Ectodermal cell (in vitro differentiated cells): ENCODE measurements around the gene MAN1A1.

Source experiments
- H3K27ac ChIP-seq: 2 replicates; pipeline ENCODE4 v1.7.0; 2013; ENCODE audit warnings: mild to moderate bottlenecking, low read depth, low read length; ENCODE audit not compliant: insufficient read depth, poor library complexity, severe bottlenecking
- H3K27me3 ChIP-seq: 2 replicates; pipeline ENCODE4 v1.7.0; 2013; ENCODE audit warnings: mild to moderate bottlenecking, low read length; ENCODE audit not compliant: insufficient read depth, control insufficient read depth, poor library complexity, severe bottlenecking
- H3K36me3 ChIP-seq: one replicate; pipeline ENCODE4 v1.7.0; 2013; ENCODE audit warnings: low read length; ENCODE audit not compliant: control insufficient read depth, insufficient read depth
- H3K4me1 ChIP-seq: one replicate; pipeline ENCODE4 v1.7.0; 2013; ENCODE audit warnings: low read length; ENCODE audit not compliant: control insufficient read depth, insufficient read depth
- H3K4me3 ChIP-seq: 2 replicates; pipeline ENCODE4 v1.7.0; 2013; ENCODE audit warnings: low read depth, low read length, control low read depth; ENCODE audit not compliant: insufficient read depth
- H3K9me3 ChIP-seq: 2 replicates; pipeline ENCODE4 v1.7.0; 2013; ENCODE audit warnings: mild to moderate bottlenecking, low read length, moderate library complexity; ENCODE audit not compliant: control insufficient read depth
- WGBS, 2 experiments: methylation state at CpG; one replicate each; pipeline ENCODE4 v1.1.7; 2013; ENCODE audit warnings: missing lambda C conversion rate in 2 of 2; 5-methylcytosine and 5-hydroxymethylcytosine counted together

Gene MAN1A1

GRCh38 chr6:119318730-119319129, 30.8 kb downstream of the MAN1A1 start:
- no peak overlapping the region for H3K27ac ChIP-seq
- WGBS, 2 experiments, result 100% methylated on average over 1 of the region's 1 CpG
- no peaks in the 10 kb centered on the region for H3K36me3 ChIP-seq
- H3K27me3 ChIP-seq, result no peaks in the 10 kb centered on the region
- H3K4me3 ChIP-seq, result no peak overlapping the region
- no peaks in the 10 kb centered on the region for H3K4me1 ChIP-seq
- H3K9me3 ChIP-seq, result no peaks in the 10 kb centered on the region

- H3K9me3 ChIP-seq, result no peaks in the 10 kb centered on the region
- H3K27ac ChIP-seq, result no peak overlapping the region
- WGBS, 2 experiments, result 36 to 57% methylated on average over 1 of the region's 1 CpG
- H3K27me3 ChIP-seq, result no peaks in the 10 kb centered on the region
- no peaks in the 10 kb centered on the region for H3K36me3 ChIP-seq
- H3K4me1 ChIP-seq, result no peaks in the 10 kb centered on the region
- no peak overlapping the region for H3K4me3 ChIP-seq
These were observed 31.4 kb downstream of the MAN1A1 start for GRCh38 chr6:119318176-119318575.

- Histone ChIP-seq H3K36me3 (no peaks in the 10 kb centered on the region), H3K4me3 (no peak overlapping the region), H3K4me1 (no peaks in the 10 kb centered on the region), H3K27me3 (no peaks in the 10 kb centered on the region), H3K9me3 (no peaks in the 10 kb centered on the region), H3K27ac (no peak overlapping the region)
- 96% methylated on average over 4 of the region's 4 CpGs for WGBS, 2 experiments
These were observed 32.6 kb downstream of the MAN1A1 start for GRCh38 chr6:119317007-119317406.

GRCh38 chr6:119314885-119315272, 34.7 kb downstream of the MAN1A1 start:
- H3K4me3 ChIP-seq, result no peak overlapping the region
- H3K27ac ChIP-seq, result no peak overlapping the region
- WGBS, 2 experiments, result 87 to 92% methylated on average over 2 to 5 of the region's 5 CpGs
- H3K9me3 ChIP-seq, result no peaks in the 10 kb centered on the region
- H3K4me1 ChIP-seq, result peaks cover 7% of the 10 kb centered on the region
- no peaks in the 10 kb centered on the region for H3K36me3 ChIP-seq
- no peaks in the 10 kb centered on the region for H3K27me3 ChIP-seq

- no peaks in the 10 kb centered on the region for H3K36me3 ChIP-seq
- WGBS, 2 experiments, result 86 to 90% methylated on average over 8 of the region's 10 CpGs
- H3K9me3 ChIP-seq, result no peaks in the 10 kb centered on the region
- no peak overlapping the region for H3K4me3 ChIP-seq
- no peak overlapping the region for H3K27ac ChIP-seq
- H3K4me1 ChIP-seq, result peaks cover 7% of the 10 kb centered on the region
- H3K27me3 ChIP-seq, result no peaks in the 10 kb centered on the region
These were observed 35.4 kb downstream of the MAN1A1 start for GRCh38 chr6:119313937-119314884.

GRCh38 chr6:119312875-119313338, 36.7 kb downstream of the MAN1A1 start:
- Histone ChIP-seq H3K4me3 (no peak overlapping the region), H3K27me3 (no peaks in the 10 kb centered on the region), H3K4me1 (peaks cover 7% of the 10 kb centered on the region), H3K36me3 (no peaks in the 10 kb centered on the region), H3K9me3 (no peaks in the 10 kb centered on the region), H3K27ac (no peak overlapping the region)
- 80% methylated on average over 4 of the region's 4 CpGs for WGBS, 2 experiments

GRCh38 chr6:119312441-119312840, 37.1 kb downstream of the MAN1A1 start:
- Histone ChIP-seq H3K4me3 (no peak overlapping the region), H3K27me3 (no peaks in the 10 kb centered on the region), H3K36me3 (no peaks in the 10 kb centered on the region), H3K9me3 (no peaks in the 10 kb centered on the region), H3K27ac (no peak overlapping the region), H3K4me1 (peaks cover 7% of the 10 kb centered on the region)
- 95 to 100% methylated on average over 3 to 4 of the region's 4 CpGs for WGBS, 2 experiments

GRCh38 chr6:119311514-119312142, 37.9 kb downstream of the MAN1A1 start:
- Histone ChIP-seq H3K27ac (no peak overlapping the region), H3K4me1 (peaks cover 7% of the 10 kb centered on the region), H3K36me3 (no peaks in the 10 kb centered on the region), H3K9me3 (no peaks in the 10 kb centered on the region), H3K27me3 (no peaks in the 10 kb centered on the region), H3K4me3 (no peak overlapping the region)
- WGBS, 2 experiments, result 84 to 90% methylated on average over 8 of the region's 8 CpGs

GRCh38 chr6:119310486-119311036, 39.0 kb downstream of the MAN1A1 start:
- no peaks in the 10 kb centered on the region for H3K27me3 ChIP-seq
- H3K9me3 ChIP-seq, result no peaks in the 10 kb centered on the region
- no peaks in the 10 kb centered on the region for H3K36me3 ChIP-seq
- no peak overlapping the region for H3K4me3 ChIP-seq
- H3K27ac ChIP-seq, result no peak overlapping the region
- WGBS, 2 experiments, result 90 to 91% methylated on average over 6 to 8 of the region's 8 CpGs
- H3K4me1 ChIP-seq, result peaks cover 7% of the 10 kb centered on the region

- no peaks in the 10 kb centered on the region for H3K27me3 ChIP-seq
- peaks cover 7% of the 10 kb centered on the region for H3K4me1 ChIP-seq
- H3K36me3 ChIP-seq, result no peaks in the 10 kb centered on the region
- no peak overlapping the region for H3K4me3 ChIP-seq
- 80 to 85% methylated on average over 4 of the region's 4 CpGs for WGBS, 2 experiments
- no peak overlapping the region for H3K27ac ChIP-seq
- no peaks in the 10 kb centered on the region for H3K9me3 ChIP-seq
These were observed 40.4 kb downstream of the MAN1A1 start for GRCh38 chr6:119308991-119309657.
